22Rv1 (cell line): Measurements from ENCODE around the gene XRN1.

Source experiments
- CTCF ChIP-seq: fragments of 450-650 bp; IDR thresholded peaks from 2 replicates; pipeline ENCODE4 v1.5.1; 2017; ENCODE audit warnings: mild to moderate bottlenecking
- ZFX ChIP-seq: fragments of 450-650 bp; IDR thresholded peaks from 2 replicates; pipeline ENCODE4 v1.6.1; 2017; ENCODE audit warnings: antibody characterized with exemption, borderline replicate concordance

GRCh38 chr3:142359367-142359766 is 88.5 kb downstream of the XRN1 start:
- no peak for TF ChIP-seq CTCF
- TF ChIP-seq ZFX = no peak
